H1 (cell line): Measurements from ENCODE around the gene PTCSC3. TPM values are rescaled to one million over a fixed set of nuclear protein-coding genes. Genes with fewer than 3 reads are reported as not detected.

Experiments used
- CTCF ChIA-PET: fragments of 300-600 bp; sonication (Branson Sonifier 250); formaldehyde crosslinking; loops from one replicate; lab custom pipeline; 2021; ENCODE audit not compliant: partially characterized antibody; lab: Charles Lee
- POLR2A ChIA-PET: fragments of 300-600 bp; sonication (Branson Sonifier 250); formaldehyde crosslinking; loops from one replicate; lab custom pipeline; 2021; ENCODE audit warnings: inconsistent platforms; ENCODE audit not compliant: partially characterized antibody; lab: Charles Lee
- DNase-seq, 2 experiments: peaks; one replicate each; pipeline versions ENCODE4 v3.0.0 to v3.0.0-alpha.2; 2010 to 2022; ENCODE audit warnings: low spot score in 2 of 2, low read depth in 1 of 2, mixed read lengths in 1 of 2
- FAIRE-seq: peaks from 2 replicates; lab custom pipeline; 2011; peaks lifted over from hg19 to GRCh38; lab: Jason Lieb, UNC
- H2AFZ ChIP-seq: 2 replicates; pipeline ENCODE4 v1.8.1; 2012; ENCODE audit warnings: low read length, inconsistent platforms
- H2AK5ac ChIP-seq: 2 replicates; pipeline ENCODE4 v1.6.1; 2013; ENCODE audit warnings: low read depth, low read length
- H2BK120ac ChIP-seq: replicated peaks from 2 replicates; pipeline ENCODE3; 2013; ENCODE audit warnings: low read depth, low read length, inconsistent platforms
- H2BK12ac ChIP-seq: 2 replicates; pipeline ENCODE4 v1.6.1; 2013; ENCODE audit warnings: low read depth, low read length
- H2BK15ac ChIP-seq: 2 replicates; pipeline ENCODE4 v1.6.1; 2013; ENCODE audit warnings: low read length
- H2BK20ac ChIP-seq: 2 replicates; pipeline ENCODE4 v1.6.1; 2013; ENCODE audit warnings: low read length
- H2BK5ac ChIP-seq: 2 replicates; pipeline ENCODE4 v1.6.1; 2013; ENCODE audit warnings: low read depth, low read length
- H3K14ac ChIP-seq: 2 replicates; pipeline ENCODE4 v1.6.1; 2013; ENCODE audit warnings: inconsistent platforms; ENCODE audit not compliant: insufficient read length
- H3K18ac ChIP-seq: 2 replicates; pipeline ENCODE4 v1.6.1; 2013; ENCODE audit warnings: low read length; ENCODE audit errors: extremely low read depth
- H3K23ac ChIP-seq: 2 replicates; pipeline ENCODE4 v1.6.1; 2013; ENCODE audit warnings: inconsistent platforms; ENCODE audit not compliant: insufficient read length
- H3K23me2 ChIP-seq: 2 replicates; pipeline ENCODE4 v1.6.1; 2013; ENCODE audit warnings: low read depth, low read length
- H3K27ac ChIP-seq: 2 replicates; pipeline ENCODE4 v1.6.1; 2011; ENCODE audit warnings: low read depth, low read length, inconsistent platforms
- H3K27me3 ChIP-seq, 4 experiments: replicated peaks in 1 of 4; 1 replicate in 1 of 4; 2 replicates in 3 of 4; pipeline versions ENCODE4 v1.6.1 to v1.8.1; 2011 to 2013; ENCODE audit warnings: low read length in 3 of 4, mild to moderate bottlenecking in 3 of 4, inconsistent platforms in 2 of 4, mixed read lengths in 2 of 4, moderate library complexity in 1 of 4; ENCODE audit not compliant: control insufficient read depth in 3 of 4, insufficient read depth in 3 of 4; ENCODE audit errors: extremely low read depth in 1 of 4
- H3K36me3 ChIP-seq, 4 experiments: 2 replicates each; pipeline versions ENCODE4 v1.6.1 to v1.8.1; 2011 to 2013; ENCODE audit warnings: mild to moderate bottlenecking in 4 of 4, low read length in 3 of 4, moderate library complexity in 2 of 4, control low read depth in 1 of 4, inconsistent platforms in 1 of 4; ENCODE audit not compliant: insufficient read depth in 4 of 4, control insufficient read depth in 2 of 4
- H3K4ac ChIP-seq: replicated peaks from 2 replicates; pipeline ENCODE3; 2013; ENCODE audit warnings: low read length, low read depth, mixed read lengths, inconsistent platforms; ENCODE audit not compliant: insufficient read length
- H3K4me1 ChIP-seq, 4 experiments: replicated peaks in 1 of 4; 1 replicate in 1 of 4; 2 replicates in 3 of 4; pipeline versions ENCODE4 v1.6.1 to v1.8.1; 2011 to 2013; ENCODE audit warnings: low read length in 3 of 4, inconsistent platforms in 2 of 4, mixed read lengths in 1 of 4; ENCODE audit not compliant: insufficient read depth in 4 of 4, control insufficient read depth in 3 of 4
- H3K4me2 ChIP-seq, 2 experiments: 2 replicates each; pipeline versions ENCODE4 v1.6.1 to v1.8.1; 2011 to 2013; ENCODE audit warnings: low read depth in 2 of 2, low read length in 2 of 2, control low read depth in 1 of 2, inconsistent platforms in 1 of 2, mild to moderate bottlenecking in 1 of 2; ENCODE audit not compliant: insufficient read depth in 1 of 2
- H3K4me3 ChIP-seq, 4 experiments: fragments of 200-600, 300-600 bp in 1 of 4; sonication (generic), shearing (Covaris generic), sonication (Bioruptor Twin) in 1 of 4; 2 replicates each; pipeline versions ENCODE4 v1.5.1 to v1.8.1; 2011 to 2016; ENCODE audit warnings: low read length in 4 of 4, low read depth in 3 of 4, control low read depth in 2 of 4, inconsistent platforms in 2 of 4, mild to moderate bottlenecking in 2 of 4, mixed read lengths in 1 of 4, moderate library complexity in 1 of 4; ENCODE audit not compliant: insufficient read depth in 2 of 4; ENCODE audit errors: extremely low read depth in 1 of 4
- H3K56ac ChIP-seq: replicated peaks from 2 replicates; pipeline ENCODE3; 2013; ENCODE audit warnings: low read depth, mild to moderate bottlenecking, mixed read lengths, low read length, inconsistent platforms; ENCODE audit not compliant: insufficient read length
- H3K79me1 ChIP-seq: 2 replicates; pipeline ENCODE4 v1.6.1; 2013; ENCODE audit warnings: low read depth, low read length, control low read depth
- H3K79me2 ChIP-seq, 2 experiments: 2 replicates each; pipeline versions ENCODE4 v1.6.1 to v1.8.1; 2012 to 2013; ENCODE audit warnings: low read length in 2 of 2, mild to moderate bottlenecking in 2 of 2, inconsistent platforms in 1 of 2; ENCODE audit not compliant: insufficient read depth in 2 of 2, control insufficient read depth in 1 of 2
- H3K9ac ChIP-seq, 4 experiments: replicated peaks in 1 of 4; 1 replicate in 1 of 4; 2 replicates in 3 of 4; pipeline versions ENCODE4 v1.6.1 to v1.8.1; 2011 to 2013; ENCODE audit warnings: low read depth in 3 of 4, low read length in 3 of 4, control low read depth in 2 of 4, mild to moderate bottlenecking in 2 of 4, moderate library complexity in 2 of 4, inconsistent platforms in 1 of 4; ENCODE audit errors: extremely low read depth in 1 of 4
- H3K9me3 ChIP-seq, 2 experiments: 2 replicates each; pipeline versions ENCODE4 v1.6.1 to v1.8.1; 2012 to 2013; ENCODE audit warnings: mild to moderate bottlenecking in 2 of 2, moderate library complexity in 2 of 2, control low read depth in 1 of 2, inconsistent platforms in 1 of 2, low read depth in 1 of 2, low read length in 1 of 2, mixed read lengths in 1 of 2; ENCODE audit not compliant: insufficient read depth in 2 of 2
- H4K20me1 ChIP-seq, 2 experiments: replicated peaks in 1 of 2; 2 replicates each; pipeline versions ENCODE3 to v1.8.1; 2011 to 2013; ENCODE audit warnings: inconsistent platforms in 2 of 2, low read length in 2 of 2, mild to moderate bottlenecking in 1 of 2; ENCODE audit not compliant: insufficient read depth in 2 of 2, control insufficient read depth in 1 of 2
- H4K5ac ChIP-seq: 2 replicates; pipeline ENCODE4 v1.6.1; 2013; ENCODE audit warnings: low read length, low read depth, mixed read lengths, inconsistent platforms; ENCODE audit not compliant: insufficient read length
- H4K8ac ChIP-seq: 2 replicates; pipeline ENCODE4 v1.8.0; 2013; ENCODE audit warnings: mild to moderate bottlenecking, moderate library complexity, low read length, inconsistent platforms; ENCODE audit not compliant: insufficient read depth; ENCODE audit errors: extremely low read depth
- H4K91ac ChIP-seq: replicated peaks from 2 replicates; pipeline ENCODE3; 2013; ENCODE audit warnings: low read length, mixed read lengths, inconsistent platforms; ENCODE audit not compliant: insufficient read length
- BRCA1 ChIP-seq: IDR thresholded peaks from 2 replicates; pipeline ENCODE4 v1.6.1; 2012; ENCODE audit warnings: low read depth, low read length, improper control_type of control experiment
- CREB1 ChIP-seq: IDR thresholded peaks from 2 replicates; pipeline ENCODE4 v1.6.1; 2012; ENCODE audit warnings: inconsistent platforms
- GABPA ChIP-seq: IDR thresholded peaks from 2 replicates; pipeline ENCODE4 v1.6.1; 2011; ENCODE audit warnings: mild to moderate bottlenecking, low read length, moderate library complexity, borderline replicate concordance; ENCODE audit not compliant: insufficient read depth
- JUND ChIP-seq: IDR thresholded peaks from 2 replicates; pipeline ENCODE4 v1.6.1; 2011; ENCODE audit warnings: mild to moderate bottlenecking, improper control_type of control experiment, low read length
- NANOG ChIP-seq: IDR thresholded peaks from 2 replicates; pipeline ENCODE4 v1.6.1; 2011; ENCODE audit warnings: low read length, low read depth, mild to moderate bottlenecking, inconsistent platforms; ENCODE audit not compliant: insufficient read depth, poor library complexity, severe bottlenecking
- RFX5 ChIP-seq: IDR thresholded peaks from 2 replicates; pipeline ENCODE4 v1.6.1; 2011; ENCODE audit warnings: low read depth, low read length, improper control_type of control experiment, borderline replicate concordance
- SIN3A ChIP-seq, 2 experiments: IDR thresholded peaks in 1 of 2; conservative IDR thresholded peaks in 1 of 2; 2 replicates each; pipeline ENCODE4 v1.6.1; 2011 to 2012; ENCODE audit warnings: low read length in 2 of 2, improper control_type of control experiment in 1 of 2, low read depth in 1 of 2, mild to moderate bottlenecking in 1 of 2
- YY1 ChIP-seq: IDR thresholded peaks from 2 replicates; pipeline ENCODE4 v1.6.1; 2011; ENCODE audit warnings: low read depth, mild to moderate bottlenecking, low read length
- WGBS, 2 experiments: shearing (Covaris generic) in 1 of 2; methylation state at CpG; one replicate each; pipeline versions ENCODE4 v1.1.6 to v1.1.7; 2013 to 2015; ENCODE audit warnings: low lambda C conversion rate in 2 of 2, mixed read lengths in 2 of 2, inconsistent platforms in 1 of 2, low coverage in 1 of 2, missing lambda C conversion rate in 1 of 2; ENCODE audit not compliant: insufficient replicate concordance in 2 of 2, insufficient coverage in 1 of 2, insufficient read length in 1 of 2; ENCODE audit errors: extremely low coverage in 1 of 2, missing lambda C conversion rate in 1 of 2; 5-methylcytosine and 5-hydroxymethylcytosine counted together
- polyA plus RNA-seq, 7 experiments: library from polyadenylated mRNA; depleted of rRNA in 3 of 7; stranded (reverse) in 5 of 7; unstranded in 2 of 7; fragments of >200 nt in 5 of 7; fragments of 200-250 nt in 2 of 7; gene quantifications; 1 replicate in 5 of 7; 2 replicates in 1 of 7; 4 replicates in 1 of 7; pipeline versions ENCODE4 v1.2.1 to v1.2.3, GENCODE V29; 2011 to 2013; ENCODE audit warnings: missing spikeins in 2 of 7, mixed read lengths in 2 of 7
- total RNA-seq: library from RNA; stranded (reverse); fragmentation: NEBNext Ultra II Directional; extraction: Animal tissue kit (Norgen Biotek cat#: 25700); gene quantifications from 2 replicates; pipeline ENCODE4 v1.2.1, GENCODE V29; 2021
- TF ChIP-seq, protein P1 (sequence below): IDR thresholded peaks from 2 replicates; pipeline ENCODE4 v1.6.1; 2012; ENCODE audit warnings: low read length, inconsistent platforms
- TF ChIP-seq, protein P2 (sequence below): IDR thresholded peaks from 2 replicates; pipeline ENCODE4 v1.6.1; 2011; ENCODE audit warnings: low read length, improper control_type of control experiment

PTCSC3 gene
- total and polyA plus RNA-seq, 2 of the 8 experiments (the other 6 are each of a cell fraction or from before 2014, with no cell fraction given): not detected

DNA sequence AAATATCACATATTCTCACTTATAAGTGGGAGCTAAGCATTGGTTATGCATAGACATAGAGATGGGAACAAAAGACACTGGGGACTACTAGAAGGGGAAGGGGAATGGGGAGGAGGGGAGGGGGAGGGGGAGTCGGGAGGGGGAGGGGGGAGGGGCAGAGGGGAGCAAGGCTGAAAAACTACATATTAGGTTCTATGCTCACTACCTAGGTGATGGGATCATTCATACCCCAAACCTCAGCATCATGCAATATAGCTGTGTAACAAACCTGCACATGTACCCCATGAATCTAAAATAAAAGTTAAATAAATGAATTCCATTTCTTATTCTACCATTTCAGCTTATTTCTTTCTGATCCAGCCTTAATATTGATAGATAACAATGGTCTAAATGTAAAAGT lies 21.9 kb upstream of the PTCSC3 start:
- H3K4ac ChIP-seq: no peak overlapping the region
- H2BK20ac ChIP-seq: no peak overlapping the region
- no CpG with 5 or more reads among the region's 1 CpG for WGBS, 2 experiments

More for the DNA sequence above, 21.9 kb upstream of the PTCSC3 start:
- no peak overlapping the region for H2AFZ ChIP-seq
- TF ChIP-seq, protein P1, sequence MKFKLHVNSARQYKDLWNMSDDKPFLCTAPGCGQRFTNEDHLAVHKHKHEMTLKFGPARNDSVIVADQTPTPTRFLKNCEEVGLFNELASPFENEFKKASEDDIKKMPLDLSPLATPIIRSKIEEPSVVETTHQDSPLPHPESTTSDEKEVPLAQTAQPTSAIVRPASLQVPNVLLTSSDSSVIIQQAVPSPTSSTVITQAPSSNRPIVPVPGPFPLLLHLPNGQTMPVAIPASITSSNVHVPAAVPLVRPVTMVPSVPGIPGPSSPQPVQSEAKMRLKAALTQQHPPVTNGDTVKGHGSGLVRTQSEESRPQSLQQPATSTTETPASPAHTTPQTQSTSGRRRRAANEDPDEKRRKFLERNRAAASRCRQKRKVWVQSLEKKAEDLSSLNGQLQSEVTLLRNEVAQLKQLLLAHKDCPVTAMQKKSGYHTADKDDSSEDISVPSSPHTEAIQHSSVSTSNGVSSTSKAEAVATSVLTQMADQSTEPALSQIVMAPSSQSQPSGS: no peak
- TF ChIP-seq SIN3A (conservative IDR thresholded peaks at IDR 0.05 in 1 of 2, IDR thresholded peaks at IDR 0.05 in 1 of 2; ENCODE audit: low read depth in 1 of 2, low read length in 2 of 2): no peak
- TF ChIP-seq NANOG: no peak
- TF ChIP-seq BRCA1: no peak
- no peak for TF ChIP-seq JUND
- no peak for TF ChIP-seq RFX5
- TF ChIP-seq CREB1: no peak
- no peak for TF ChIP-seq GABPA
- no peak for TF ChIP-seq YY1
- TF ChIP-seq, protein P2, sequence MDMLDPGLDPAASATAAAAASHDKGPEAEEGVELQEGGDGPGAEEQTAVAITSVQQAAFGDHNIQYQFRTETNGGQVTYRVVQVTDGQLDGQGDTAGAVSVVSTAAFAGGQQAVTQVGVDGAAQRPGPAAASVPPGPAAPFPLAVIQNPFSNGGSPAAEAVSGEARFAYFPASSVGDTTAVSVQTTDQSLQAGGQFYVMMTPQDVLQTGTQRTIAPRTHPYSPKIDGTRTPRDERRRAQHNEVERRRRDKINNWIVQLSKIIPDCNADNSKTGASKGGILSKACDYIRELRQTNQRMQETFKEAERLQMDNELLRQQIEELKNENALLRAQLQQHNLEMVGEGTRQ: no peak
- TF ChIP-seq, all 59 proteins: peak for 0
- Histone ChIP-seq H3K79me2 (no peaks in the 10 kb centered on the region), H2BK5ac (no peak overlapping the region), H3K23me2 (no peaks in the 10 kb centered on the region), H3K4me1 (no peaks in the 10 kb centered on the region), H4K20me1 (no peaks in the 10 kb centered on the region), H2AK5ac (no peak overlapping the region), H4K8ac (no peak overlapping the region), H4K5ac (no peak overlapping the region), H3K4me2 (no peak overlapping the region), H3K23ac (no peak overlapping the region), H3K27ac (no peak overlapping the region), H3K56ac (no peak overlapping the region), H3K27me3 (no peaks in the 10 kb centered on the region), H2BK12ac (no peak overlapping the region), H3K14ac (no peak overlapping the region), H2BK120ac (no peak overlapping the region), H4K91ac (no peak overlapping the region), H3K4me3 (no peak overlapping the region), H3K79me1 (no peaks in the 10 kb centered on the region), H3K36me3 (no peaks in the 10 kb centered on the region), H3K18ac (no peak overlapping the region), H3K9ac (no peak overlapping the region), H3K9me3 (no peaks in the 10 kb centered on the region), H2BK15ac (no peak overlapping the region)
- ChIA-PET CTCF (interaction anchor here (0.6 to 1.5 kb wide), 3 partner anchors 38 to 327 kb away, joined by 3 to 4 read pairs (median 4); no protein-coding TSS in a partner anchor), POLR2A (no interaction called here)
- DNase-seq (no peak), FAIRE-seq (no peak)
